ENCODE measurements around the gene SERPINH1. TPM values are rescaled to one million over a fixed set of nuclear protein-coding genes. Genes with fewer than 3 reads are reported as not detected.

SERPINH1 gene
- polyA plus RNA-seq, 2 donors = 20.0 to 27.1 TPM

GRCh38 chr11:75592715-75593114 is 30.7 kb downstream of the SERPINH1 start:
- 64 to 73% methylated on average over 2 of the region's 2 CpGs for WGBS, 2 donors
- H3K9me3 ChIP-seq (ENCODE audit: control insufficient read depth in 2 of 2, insufficient read depth in 1 of 2, low read depth in 1 of 2, low read length in 1 of 2) = no peaks in the 10 kb centered on the region

GRCh38 chr11:75593286-75593915 is 31.3 kb downstream of the SERPINH1 start:
- WGBS, 2 donors = 40 to 49% methylated on average over 2 of the region's 2 CpGs
- Histone ChIP-seq H3K4me1 (ENCODE audit: control insufficient read depth in 2 of 2, insufficient read depth in 2 of 2, low read length in 1 of 2) (no peaks in the 10 kb centered on the region), H3K4me3 (ENCODE audit: low read depth in 1 of 2, low read length in 2 of 2) (no peak overlapping the region), H3K36me3 (ENCODE audit: control insufficient read depth in 2 of 2, insufficient read depth in 2 of 2, low read length in 1 of 2) (no peaks in the 10 kb centered on the region), H3K27me3 (ENCODE audit: control insufficient read depth in 1 of 2, insufficient read depth in 2 of 2, low read length in 2 of 2) (no peaks in the 10 kb centered on the region), H3K9me3 (ENCODE audit: control insufficient read depth in 2 of 2, insufficient read depth in 1 of 2, low read depth in 1 of 2, low read length in 1 of 2) (no peaks in the 10 kb centered on the region), H3K27ac (ENCODE audit: low read depth in 2 of 2, low read length in 1 of 2) (no peak overlapping the region)

More at GRCh38 chr11:75592715-75593114, 30.7 kb downstream of the SERPINH1 start:
- H3K27ac ChIP-seq (ENCODE audit: low read depth in 2 of 2, low read length in 1 of 2) = no peak overlapping the region
- no peak overlapping the region for H3K4me3 ChIP-seq (ENCODE audit: low read depth in 1 of 2, low read length in 2 of 2)
- no peaks in the 10 kb centered on the region for H3K27me3 ChIP-seq (ENCODE audit: control insufficient read depth in 1 of 2, insufficient read depth in 2 of 2, low read length in 2 of 2)
- no peaks in the 10 kb centered on the region for H3K4me1 ChIP-seq (ENCODE audit: control insufficient read depth in 2 of 2, insufficient read depth in 2 of 2, low read length in 1 of 2)
- H3K36me3 ChIP-seq (ENCODE audit: control insufficient read depth in 2 of 2, insufficient read depth in 2 of 2, low read length in 1 of 2) = no peaks in the 10 kb centered on the region

- Histone ChIP-seq H3K4me1 (ENCODE audit: control insufficient read depth in 2 of 2, insufficient read depth in 2 of 2, low read length in 1 of 2) (no peaks in the 10 kb centered on the region), H3K36me3 (ENCODE audit: control insufficient read depth in 2 of 2, insufficient read depth in 2 of 2, low read length in 1 of 2) (no peaks in the 10 kb centered on the region), H3K27ac (ENCODE audit: low read depth in 2 of 2, low read length in 1 of 2) (no peak overlapping the region), H3K4me3 (ENCODE audit: low read depth in 1 of 2, low read length in 2 of 2) (no peak overlapping the region), H3K27me3 (ENCODE audit: control insufficient read depth in 1 of 2, insufficient read depth in 2 of 2, low read length in 2 of 2) (no peaks in the 10 kb centered on the region), H3K9me3 (ENCODE audit: control insufficient read depth in 2 of 2, insufficient read depth in 1 of 2, low read depth in 1 of 2, low read length in 1 of 2) (no peaks in the 10 kb centered on the region)
- WGBS, 2 donors = 71 to 76% methylated on average over 6 of the region's 6 CpGs
Measured at GRCh38 chr11:75594211-75594610, 32.2 kb downstream of the SERPINH1 start.

- Histone ChIP-seq H3K4me3 (ENCODE audit: low read depth in 1 of 2, low read length in 2 of 2) (no peak overlapping the region), H3K9me3 (ENCODE audit: control insufficient read depth in 2 of 2, insufficient read depth in 1 of 2, low read depth in 1 of 2, low read length in 1 of 2) (no peaks in the 10 kb centered on the region), H3K27ac (ENCODE audit: low read depth in 2 of 2, low read length in 1 of 2) (no peak overlapping the region), H3K27me3 (ENCODE audit: control insufficient read depth in 1 of 2, insufficient read depth in 2 of 2, low read length in 2 of 2) (no peaks in the 10 kb centered on the region), H3K36me3 (ENCODE audit: control insufficient read depth in 2 of 2, insufficient read depth in 2 of 2, low read length in 1 of 2) (no peaks in the 10 kb centered on the region), H3K4me1 (ENCODE audit: control insufficient read depth in 2 of 2, insufficient read depth in 2 of 2, low read length in 1 of 2) (no peaks in the 10 kb centered on the region)
- WGBS, 2 donors = 81 to 85% methylated on average over 2 of the region's 2 CpGs
Measured at GRCh38 chr11:75595429-75595828, 33.4 kb downstream of the SERPINH1 start.

GRCh38 chr11:75596914-75597313 is 34.9 kb downstream of the SERPINH1 start:
- Histone ChIP-seq H3K9me3 (ENCODE audit: control insufficient read depth in 2 of 2, insufficient read depth in 1 of 2, low read depth in 1 of 2, low read length in 1 of 2) (no peaks in the 10 kb centered on the region), H3K27ac (ENCODE audit: low read depth in 2 of 2, low read length in 1 of 2) (no peak overlapping the region), H3K36me3 (ENCODE audit: control insufficient read depth in 2 of 2, insufficient read depth in 2 of 2, low read length in 1 of 2) (no peaks in the 10 kb centered on the region), H3K4me1 (ENCODE audit: control insufficient read depth in 2 of 2, insufficient read depth in 2 of 2, low read length in 1 of 2) (no peaks in the 10 kb centered on the region), H3K27me3 (ENCODE audit: control insufficient read depth in 1 of 2, insufficient read depth in 2 of 2, low read length in 2 of 2) (no peaks in the 10 kb centered on the region), H3K4me3 (ENCODE audit: low read depth in 1 of 2, low read length in 2 of 2) (no peak overlapping the region)
- 64 to 78% methylated on average over 4 of the region's 4 CpGs for WGBS, 2 donors

GRCh38 chr11:75597636-75598035 is 35.6 kb downstream of the SERPINH1 start:
- Histone ChIP-seq H3K4me1 (ENCODE audit: control insufficient read depth in 2 of 2, insufficient read depth in 2 of 2, low read length in 1 of 2) (no peaks in the 10 kb centered on the region), H3K27me3 (ENCODE audit: control insufficient read depth in 1 of 2, insufficient read depth in 2 of 2, low read length in 2 of 2) (no peaks in the 10 kb centered on the region), H3K4me3 (ENCODE audit: low read depth in 1 of 2, low read length in 2 of 2) (no peak overlapping the region), H3K27ac (ENCODE audit: low read depth in 2 of 2, low read length in 1 of 2) (no peak overlapping the region), H3K36me3 (ENCODE audit: control insufficient read depth in 2 of 2, insufficient read depth in 2 of 2, low read length in 1 of 2) (no peaks in the 10 kb centered on the region), H3K9me3 (ENCODE audit: control insufficient read depth in 2 of 2, insufficient read depth in 1 of 2, low read depth in 1 of 2, low read length in 1 of 2) (no peaks in the 10 kb centered on the region)
- WGBS, 2 donors = 73 to 81% methylated on average over 4 of the region's 4 CpGs

GRCh38 chr11:75598264-75598663 is 36.2 kb downstream of the SERPINH1 start:
- no peaks in the 10 kb centered on the region for H3K9me3 ChIP-seq (ENCODE audit: control insufficient read depth in 2 of 2, insufficient read depth in 1 of 2, low read depth in 1 of 2, low read length in 1 of 2)
- no peak overlapping the region for H3K4me3 ChIP-seq (ENCODE audit: low read depth in 1 of 2, low read length in 2 of 2)
- peaks cover 0 to 3% of the 10 kb centered on the region in 2 donors for H3K4me1 ChIP-seq (ENCODE audit: control insufficient read depth in 2 of 2, insufficient read depth in 2 of 2, low read length in 1 of 2)
- H3K36me3 ChIP-seq (ENCODE audit: control insufficient read depth in 2 of 2, insufficient read depth in 2 of 2, low read length in 1 of 2) = no peaks in the 10 kb centered on the region
- no peaks in the 10 kb centered on the region for H3K27me3 ChIP-seq (ENCODE audit: control insufficient read depth in 1 of 2, insufficient read depth in 2 of 2, low read length in 2 of 2)
- no peak overlapping the region for H3K27ac ChIP-seq (ENCODE audit: low read depth in 2 of 2, low read length in 1 of 2)

- H3K9me3 ChIP-seq (ENCODE audit: control insufficient read depth in 2 of 2, insufficient read depth in 1 of 2, low read depth in 1 of 2, low read length in 1 of 2) = no peaks in the 10 kb centered on the region
- no peak overlapping the region for H3K4me3 ChIP-seq (ENCODE audit: low read depth in 1 of 2, low read length in 2 of 2)
- H3K27ac ChIP-seq (ENCODE audit: low read depth in 2 of 2, low read length in 1 of 2) = no peak overlapping the region
- no peaks in the 10 kb centered on the region for H3K27me3 ChIP-seq (ENCODE audit: control insufficient read depth in 1 of 2, insufficient read depth in 2 of 2, low read length in 2 of 2)
- 84 to 88% methylated on average over 7 of the region's 7 CpGs for WGBS, 2 donors
- H3K4me1 ChIP-seq (ENCODE audit: control insufficient read depth in 2 of 2, insufficient read depth in 2 of 2, low read length in 1 of 2) = peaks cover 0 to 3% of the 10 kb centered on the region in 2 donors
- H3K36me3 ChIP-seq (ENCODE audit: control insufficient read depth in 2 of 2, insufficient read depth in 2 of 2, low read length in 1 of 2) = no peaks in the 10 kb centered on the region
Measured at GRCh38 chr11:75598900-75599299, 36.8 kb downstream of the SERPINH1 start.

GRCh38 chr11:75600356-75600755 is 38.3 kb downstream of the SERPINH1 start:
- no peak overlapping the region for H3K4me3 ChIP-seq (ENCODE audit: low read depth in 1 of 2, low read length in 2 of 2)
- H3K4me1 ChIP-seq (ENCODE audit: control insufficient read depth in 2 of 2, insufficient read depth in 2 of 2, low read length in 1 of 2) = peaks cover 0 to 3% of the 10 kb centered on the region in 2 donors
- H3K27me3 ChIP-seq (ENCODE audit: control insufficient read depth in 1 of 2, insufficient read depth in 2 of 2, low read length in 2 of 2) = no peaks in the 10 kb centered on the region
- no peaks in the 10 kb centered on the region for H3K9me3 ChIP-seq (ENCODE audit: control insufficient read depth in 2 of 2, insufficient read depth in 1 of 2, low read depth in 1 of 2, low read length in 1 of 2)
- no peak overlapping the region for H3K27ac ChIP-seq (ENCODE audit: low read depth in 2 of 2, low read length in 1 of 2)
- no peaks in the 10 kb centered on the region for H3K36me3 ChIP-seq (ENCODE audit: control insufficient read depth in 2 of 2, insufficient read depth in 2 of 2, low read length in 1 of 2)
- WGBS, 2 donors = 69 to 79% methylated on average over 3 of the region's 3 CpGs

GRCh38 chr11:75601494-75601893 is 39.4 kb downstream of the SERPINH1 start:
- H3K27me3 ChIP-seq (ENCODE audit: control insufficient read depth in 1 of 2, insufficient read depth in 2 of 2, low read length in 2 of 2) = no peaks in the 10 kb centered on the region
- WGBS, 2 donors = 87 to 88% methylated on average over 7 of the region's 7 CpGs
- no peaks in the 10 kb centered on the region for H3K9me3 ChIP-seq (ENCODE audit: control insufficient read depth in 2 of 2, insufficient read depth in 1 of 2, low read depth in 1 of 2, low read length in 1 of 2)
- H3K4me1 ChIP-seq (ENCODE audit: control insufficient read depth in 2 of 2, insufficient read depth in 2 of 2, low read length in 1 of 2) = peaks cover 0 to 3% of the 10 kb centered on the region in 2 donors
- H3K36me3 ChIP-seq (ENCODE audit: control insufficient read depth in 2 of 2, insufficient read depth in 2 of 2, low read length in 1 of 2) = no peaks in the 10 kb centered on the region
- no peak overlapping the region for H3K4me3 ChIP-seq (ENCODE audit: low read depth in 1 of 2, low read length in 2 of 2)
- no peak overlapping the region for H3K27ac ChIP-seq (ENCODE audit: low read depth in 2 of 2, low read length in 1 of 2)

Data from esophagus (tissue), 2 donors.